IPS DF 4.7 (cell line): ENCODE results near the gene NOL6.
"Not testable (repeated sequence)": the region's sequence is repeated elsewhere in the genome, so short reads cannot be mapped to it uniquely, and the experiment has no call there.

Experiments
- DNase-seq: peaks from one replicate; pipeline ENCODE4 v3.0.0-alpha.2; 2013; ENCODE audit warnings: low spot score; ENCODE audit errors: extremely low read depth

Gene NOL6

GRCh38 chr9:33434317-33435105 is 39.2 kb downstream of the NOL6 start:
- DNase-seq, result no peak

GRCh38 chr9:33433871-33434270 is 39.9 kb downstream of the NOL6 start:
- no peak for DNase-seq

GRCh38 chr9:33431420-33431819 is 42.3 kb downstream of the NOL6 start:
- DNase-seq, result no peak

GRCh38 chr9:33430942-33431341 is 42.8 kb downstream of the NOL6 start:
- DNase-seq, result no peak

- DNase-seq, result no peak
These were observed 44.3 kb downstream of the NOL6 start for GRCh38 chr9:33429256-33429985.

GRCh38 chr9:33426843-33427293 is 46.9 kb downstream of the NOL6 start:
- no peak for DNase-seq

- no peak for DNase-seq
These were observed 48.6 kb downstream of the NOL6 start for GRCh38 chr9:33425128-33425533.

- not testable (repeated sequence) for DNase-seq
These were observed 49.2 kb downstream of the NOL6 start for GRCh38 chr9:33424492-33424891.

GRCh38 chr9:33424043-33424442 is 49.7 kb downstream of the NOL6 start:
- not testable (repeated sequence) for DNase-seq

GRCh38 chr9:33419708-33420303 is 53.9 kb downstream of the NOL6 start:
- DNase-seq, result no peak

- no peak for DNase-seq
These were observed 55.6 kb downstream of the NOL6 start for GRCh38 chr9:33418090-33418489.

- DNase-seq, result no peak
These were observed 56.7 kb downstream of the NOL6 start for GRCh38 chr9:33416996-33417395.

- DNase-seq, result peak; percentile 49
These were observed 58.2 kb downstream of the NOL6 start for GRCh38 chr9:33415501-33416038.

- no peak for DNase-seq
These were observed 58.7 kb downstream of the NOL6 start for GRCh38 chr9:33414889-33415500.

GRCh38 chr9:33414268-33414667 is 59.5 kb downstream of the NOL6 start:
- no peak for DNase-seq
